ENCODE measurements around the gene ETV1.
"Not testable (repeated sequence)": the region's sequence is repeated elsewhere in the genome, so short reads cannot be mapped to it uniquely, and the experiment has no call there.

ETV1 gene

DNA sequence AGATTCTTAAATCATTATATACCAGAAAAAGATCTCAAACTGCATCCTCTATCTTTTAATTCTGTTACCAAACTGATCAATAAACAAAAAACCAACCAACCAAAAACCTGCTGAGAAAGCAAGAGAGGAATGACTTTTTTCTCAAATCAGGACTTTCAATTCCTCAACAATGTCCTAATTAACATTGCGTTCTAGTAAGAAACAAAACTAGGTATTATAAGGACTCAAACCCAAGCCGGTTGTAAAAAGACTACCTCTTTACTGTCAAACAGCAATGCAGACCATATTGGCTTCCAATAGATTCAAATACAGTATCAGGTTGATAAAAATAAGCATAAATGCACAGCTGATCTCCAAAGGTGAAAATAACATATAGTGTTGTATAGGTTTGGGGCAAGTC, 57.3 kb downstream of the ETV1 start:
- in situ Hi-C loops (cut with MboI; ENCODE audit: low pct_unique_long_range_greater_than_20kb, low sequenced_read_pairs, unreplicated experiment) = no loop called here
- no peak for DNase-seq (ENCODE audit: low spot score)
- TF ChIP-seq, protein P1, sequence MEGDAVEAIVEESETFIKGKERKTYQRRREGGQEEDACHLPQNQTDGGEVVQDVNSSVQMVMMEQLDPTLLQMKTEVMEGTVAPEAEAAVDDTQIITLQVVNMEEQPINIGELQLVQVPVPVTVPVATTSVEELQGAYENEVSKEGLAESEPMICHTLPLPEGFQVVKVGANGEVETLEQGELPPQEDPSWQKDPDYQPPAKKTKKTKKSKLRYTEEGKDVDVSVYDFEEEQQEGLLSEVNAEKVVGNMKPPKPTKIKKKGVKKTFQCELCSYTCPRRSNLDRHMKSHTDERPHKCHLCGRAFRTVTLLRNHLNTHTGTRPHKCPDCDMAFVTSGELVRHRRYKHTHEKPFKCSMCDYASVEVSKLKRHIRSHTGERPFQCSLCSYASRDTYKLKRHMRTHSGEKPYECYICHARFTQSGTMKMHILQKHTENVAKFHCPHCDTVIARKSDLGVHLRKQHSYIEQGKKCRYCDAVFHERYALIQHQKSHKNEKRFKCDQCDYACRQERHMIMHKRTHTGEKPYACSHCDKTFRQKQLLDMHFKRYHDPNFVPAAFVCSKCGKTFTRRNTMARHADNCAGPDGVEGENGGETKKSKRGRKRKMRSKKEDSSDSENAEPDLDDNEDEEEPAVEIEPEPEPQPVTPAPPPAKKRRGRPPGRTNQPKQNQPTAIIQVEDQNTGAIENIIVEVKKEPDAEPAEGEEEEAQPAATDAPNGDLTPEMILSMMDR (IDR thresholded peaks at IDR 0.05; ENCODE audit: extremely low read depth, insufficient read depth, missing control alignments) = no peak

DNA sequence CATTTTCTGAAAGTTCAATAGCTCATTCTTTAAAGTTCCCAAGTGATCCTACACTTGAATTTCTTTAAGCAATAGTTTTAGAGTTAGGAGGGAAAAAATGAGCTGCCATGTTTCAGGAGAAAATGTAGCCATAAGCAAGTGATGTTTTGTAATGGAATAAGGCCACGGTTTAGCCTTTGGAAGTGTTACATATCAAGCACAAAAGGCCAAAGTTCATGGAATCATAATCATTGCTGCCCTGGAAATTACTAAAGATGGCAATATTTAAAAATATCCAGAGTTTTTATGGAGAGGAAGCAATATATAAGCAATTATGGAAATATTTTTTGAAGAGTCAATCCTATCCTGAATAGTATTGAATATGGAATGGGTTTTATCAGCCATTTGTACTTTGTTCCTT, 68.4 kb downstream of the ETV1 start:
- no peak for DNase-seq (ENCODE audit: low spot score)
- in situ Hi-C loops (cut with MboI; ENCODE audit: low pct_unique_long_range_greater_than_20kb, low sequenced_read_pairs, unreplicated experiment) = no loop called here
- TF ChIP-seq, protein P1 (IDR thresholded peaks at IDR 0.05; ENCODE audit: extremely low read depth, insufficient read depth, missing control alignments) = no peak

DNA sequence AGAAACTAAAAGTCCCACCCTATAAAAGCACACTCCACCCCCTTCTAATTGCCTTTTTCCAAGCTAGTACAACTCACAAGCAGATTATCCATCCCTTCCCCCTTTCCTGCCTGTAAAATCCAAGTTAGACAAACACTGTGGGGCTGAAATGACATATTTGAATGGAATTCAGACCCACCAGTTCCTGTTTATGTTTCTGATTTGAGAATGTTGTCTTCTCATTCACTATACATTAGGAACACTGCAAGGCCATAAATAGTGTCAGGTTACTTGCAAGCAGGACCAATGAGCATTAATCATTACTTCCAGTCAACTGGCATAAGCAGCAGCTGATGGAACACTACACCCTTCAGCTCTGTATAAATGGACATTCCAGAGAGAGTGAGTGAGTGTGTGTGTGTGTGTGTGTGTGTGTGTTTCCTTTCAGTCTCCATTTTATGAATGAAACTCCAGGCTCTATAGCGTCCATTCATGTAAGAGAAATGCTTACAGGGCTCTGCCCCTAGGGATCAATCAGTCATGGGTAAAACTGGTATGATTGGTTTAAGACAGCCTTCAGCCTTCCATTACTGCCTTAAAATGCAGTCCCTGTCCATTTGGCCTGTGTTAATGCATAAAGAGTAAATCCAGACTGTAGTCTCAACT, 69.3 kb downstream of the ETV1 start:
- no peak for DNase-seq (ENCODE audit: low spot score)
- TF ChIP-seq, protein P1 (IDR thresholded peaks at IDR 0.05; ENCODE audit: extremely low read depth, insufficient read depth, missing control alignments) = no peak
- in situ Hi-C loops (cut with MboI; ENCODE audit: low pct_unique_long_range_greater_than_20kb, low sequenced_read_pairs, unreplicated experiment) = no loop called here

DNA sequence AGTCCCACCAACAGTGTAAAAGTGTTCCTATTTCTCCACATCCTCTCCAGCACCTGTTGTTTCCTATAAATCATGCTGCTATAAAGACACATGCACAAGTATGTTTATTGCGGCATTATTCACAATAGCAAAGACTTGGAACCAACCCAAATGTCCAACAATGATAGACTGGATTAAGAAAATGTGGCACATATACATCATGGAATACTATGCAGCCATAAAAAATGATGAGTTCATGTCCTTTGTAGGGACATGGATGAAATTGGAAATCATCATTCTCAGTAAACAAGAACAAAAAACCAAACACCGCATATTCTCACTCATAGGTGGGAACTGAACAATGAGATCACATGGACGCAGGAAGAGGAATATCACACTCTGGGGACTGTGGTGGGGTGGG, 71.1 kb downstream of the ETV1 start:
- in situ Hi-C loops (cut with MboI; ENCODE audit: low pct_unique_long_range_greater_than_20kb, low sequenced_read_pairs, unreplicated experiment); DNase-seq (ENCODE audit: low spot score): not testable (repeated sequence)

DNA sequence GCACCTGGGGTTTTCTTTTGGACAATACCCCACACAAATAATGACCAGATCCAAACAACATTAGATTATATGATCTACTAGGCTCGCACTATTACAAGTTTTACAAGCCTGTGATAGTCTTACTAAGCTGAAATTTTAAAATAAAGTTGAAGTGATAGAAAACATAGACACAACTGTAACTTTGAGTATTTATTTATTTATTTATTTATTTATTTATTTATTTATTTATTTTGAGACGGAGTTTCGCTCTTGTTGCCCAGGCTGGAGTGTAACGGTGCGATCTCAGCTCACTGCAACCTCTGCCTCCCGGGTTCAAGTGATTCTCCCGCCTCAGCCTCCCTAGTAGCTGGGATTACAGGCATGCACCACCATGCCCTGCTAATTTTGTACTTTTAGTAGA, 72.4 kb downstream of the ETV1 start:
- DNase-seq (ENCODE audit: low spot score); in situ Hi-C loops (cut with MboI; ENCODE audit: low pct_unique_long_range_greater_than_20kb, low sequenced_read_pairs, unreplicated experiment): not testable (repeated sequence)

DNA sequence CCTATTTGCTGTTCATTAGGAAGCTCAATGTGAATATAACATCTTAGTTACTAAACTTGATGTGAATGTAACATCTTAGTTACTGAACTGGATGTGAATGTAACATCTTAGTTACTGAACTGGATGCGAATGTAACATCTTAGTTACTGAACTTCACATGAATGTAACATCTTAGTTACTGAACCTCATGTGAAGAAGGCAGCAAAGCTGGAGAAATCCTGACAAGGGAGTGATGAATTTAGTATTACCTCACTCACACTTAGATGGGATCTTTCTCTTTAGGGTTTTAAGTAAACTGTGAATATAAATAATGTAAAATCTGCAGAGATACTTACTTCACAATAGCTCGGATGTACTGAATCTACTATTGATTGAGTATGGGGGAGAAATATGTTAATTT, 73.6 kb downstream of the ETV1 start:
- TF ChIP-seq, protein P1 (IDR thresholded peaks at IDR 0.05; ENCODE audit: extremely low read depth, insufficient read depth, missing control alignments) = no peak
- DNase-seq (ENCODE audit: low spot score) = no peak
- in situ Hi-C loops (cut with MboI; ENCODE audit: low pct_unique_long_range_greater_than_20kb, low sequenced_read_pairs, unreplicated experiment) = no loop called here

DNA sequence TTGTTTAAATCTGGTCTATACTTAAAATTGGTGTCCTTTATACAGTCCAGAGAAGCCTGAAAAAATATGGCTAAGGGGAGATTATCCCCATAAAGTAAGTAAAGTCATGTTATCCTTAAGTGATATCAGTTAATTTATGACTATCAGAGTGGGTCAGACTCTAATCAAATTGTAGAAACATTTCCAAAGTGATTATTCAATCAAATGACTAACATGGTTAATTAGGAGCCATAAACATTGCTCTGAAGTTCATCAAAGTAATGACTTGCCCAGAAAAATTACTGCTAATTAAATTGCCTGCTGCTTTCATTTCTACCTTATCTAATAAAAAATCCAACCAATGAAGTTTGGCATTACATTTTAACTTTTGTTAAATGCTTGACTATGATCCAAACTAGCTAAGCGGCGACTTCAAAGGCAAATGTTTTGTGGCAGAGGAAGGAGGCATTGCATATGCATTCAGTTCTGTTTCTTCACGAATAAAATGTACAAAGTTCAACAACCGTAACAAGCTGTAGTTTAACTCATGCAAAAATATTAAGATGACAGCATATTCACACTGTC, 76.7 kb downstream of the ETV1 start:
- in situ Hi-C loops (cut with MboI; ENCODE audit: low pct_unique_long_range_greater_than_20kb, low sequenced_read_pairs, unreplicated experiment) = no loop called here
- TF ChIP-seq, protein P1 (IDR thresholded peaks at IDR 0.05; ENCODE audit: extremely low read depth, insufficient read depth, missing control alignments) = no peak
- no peak for DNase-seq (ENCODE audit: low spot score)

DNA sequence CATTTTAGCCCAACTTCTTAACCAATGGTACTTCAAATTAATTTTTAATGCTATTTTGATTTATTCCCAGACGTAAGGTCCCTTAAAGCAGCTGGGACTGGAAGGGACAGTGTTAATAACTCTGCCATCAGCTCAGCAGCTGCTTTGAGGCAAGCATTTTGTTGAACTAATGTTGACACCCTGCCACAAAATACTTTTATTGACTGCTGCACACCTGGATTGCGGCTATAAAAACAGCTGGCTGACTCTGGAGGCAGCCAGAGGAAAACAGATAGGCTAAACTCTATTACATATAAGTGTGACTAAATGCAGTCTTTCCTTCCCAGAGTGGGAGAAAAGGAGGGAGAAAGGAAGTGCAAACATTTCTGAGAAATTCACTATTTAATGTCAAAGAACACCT, 77.6 kb downstream of the ETV1 start:
- no peak for DNase-seq (ENCODE audit: low spot score)
- in situ Hi-C loops (cut with MboI; ENCODE audit: low pct_unique_long_range_greater_than_20kb, low sequenced_read_pairs, unreplicated experiment) = no loop called here
- TF ChIP-seq, protein P1 (IDR thresholded peaks at IDR 0.05; ENCODE audit: extremely low read depth, insufficient read depth, missing control alignments) = no peak

Measured in GM13977 (cell line).